Measurements from ENCODE around the gene TEKTIP1.

TEKTIP1 gene

DNA sequence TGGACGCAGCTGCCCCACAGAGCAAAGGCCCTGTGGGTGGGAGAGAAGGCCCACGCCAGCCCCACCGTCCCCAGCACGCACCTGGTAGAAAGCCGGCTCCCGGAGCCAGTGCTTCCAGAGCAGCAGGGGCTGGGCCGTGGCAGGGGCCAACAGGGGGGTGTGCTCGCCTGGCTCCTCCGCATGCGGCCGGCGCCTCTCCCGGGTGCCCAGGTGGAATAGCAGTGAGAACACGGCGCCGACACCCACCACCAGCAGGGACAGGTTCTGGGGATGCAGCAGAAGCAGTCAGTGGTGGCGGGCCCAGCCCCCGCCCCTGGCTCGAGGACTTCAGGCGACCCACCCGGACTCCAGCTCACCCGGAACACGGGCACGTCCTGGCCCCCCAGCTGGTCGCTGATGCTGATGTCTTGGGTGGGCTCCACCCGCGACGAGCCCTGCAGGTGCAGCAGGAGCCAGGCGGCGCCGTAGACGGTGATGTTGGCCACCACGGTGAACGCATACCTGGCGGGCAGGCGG, 8.9 kb downstream of the TEKTIP1 start:
- H3K14ac ChIP-seq (ENCODE audit: low read length), result no peak overlapping the region
- no peak overlapping the region for H2BK15ac ChIP-seq (ENCODE audit: low read length)
- H3K9me3 ChIP-seq (replicated peaks in 1 of 2; ENCODE audit: control insufficient read depth in 2 of 2, insufficient read depth in 1 of 2, low read depth in 1 of 2, low read length in 2 of 2), result no peaks in the 10 kb centered on the region
- peak overlapping the region; percentile 55 for H3K23ac ChIP-seq (ENCODE audit: low read depth, low read length, poor library complexity)
- no CpG with 5 or more reads among the region's 36 CpGs for WGBS, 2 donors (ENCODE audit: extremely low coverage in 2 of 2, insufficient read length in 2 of 2, insufficient replicate concordance in 1 of 2)
- H3K4me2 ChIP-seq (ENCODE audit: insufficient read depth, low read length, poor library complexity, severe bottlenecking), result no peak overlapping the region
- no peak overlapping the region for H4K91ac ChIP-seq (ENCODE audit: low read depth, low read length, poor library complexity)
- no peak overlapping the region for H3K4ac ChIP-seq (ENCODE audit: low read length)
- DNase-seq (ENCODE audit: low spot score), result no peak
- peak overlapping the region; percentile 70 for H3K9ac ChIP-seq (ENCODE audit: low read depth, low read length, poor library complexity)
- no peak overlapping the region for H4K8ac ChIP-seq (ENCODE audit: low read depth, low read length)
- H3K27me3 ChIP-seq (ENCODE audit: control insufficient read depth in 3 of 3, insufficient read depth in 3 of 3, low read depth in 1 of 3, low read length in 3 of 3), result no peaks in the 10 kb centered on the region
- H2BK120ac ChIP-seq (ENCODE audit: low read depth, low read length), result no peak overlapping the region
- H2AFZ ChIP-seq (ENCODE audit: low read length), result no peak overlapping the region
- H3K4me3 ChIP-seq (ENCODE audit: low read length in 2 of 2), result peak overlapping the region in 1 of 2 donors; percentile 56
- peaks cover 0 to 3% of the 10 kb centered on the region in 2 donors for H3K4me1 ChIP-seq (ENCODE audit: control insufficient read depth in 2 of 2, insufficient read depth in 1 of 2, low read depth in 1 of 2, low read length in 2 of 2)
- H2BK5ac ChIP-seq (ENCODE audit: low read length), result no peak overlapping the region
- peaks cover 18 to 27% of the 10 kb centered on the region in 2 donors for H3K36me3 ChIP-seq (replicated peaks in 1 of 2; ENCODE audit: control insufficient read depth in 2 of 2, insufficient read depth in 2 of 2, low read length in 2 of 2)
- H3K79me1 ChIP-seq (ENCODE audit: low read depth, low read length), result peaks cover 16% of the 10 kb centered on the region
- no peak overlapping the region for H3K27ac ChIP-seq (replicated peaks; ENCODE audit: low read length)
- no peak overlapping the region for H2AK5ac ChIP-seq (ENCODE audit: low read depth, low read length)
- no peak overlapping the region for H3K18ac ChIP-seq (ENCODE audit: low read length)
- peak overlapping the region; percentile 73 for H2BK12ac ChIP-seq (ENCODE audit: low read length)

DNA sequence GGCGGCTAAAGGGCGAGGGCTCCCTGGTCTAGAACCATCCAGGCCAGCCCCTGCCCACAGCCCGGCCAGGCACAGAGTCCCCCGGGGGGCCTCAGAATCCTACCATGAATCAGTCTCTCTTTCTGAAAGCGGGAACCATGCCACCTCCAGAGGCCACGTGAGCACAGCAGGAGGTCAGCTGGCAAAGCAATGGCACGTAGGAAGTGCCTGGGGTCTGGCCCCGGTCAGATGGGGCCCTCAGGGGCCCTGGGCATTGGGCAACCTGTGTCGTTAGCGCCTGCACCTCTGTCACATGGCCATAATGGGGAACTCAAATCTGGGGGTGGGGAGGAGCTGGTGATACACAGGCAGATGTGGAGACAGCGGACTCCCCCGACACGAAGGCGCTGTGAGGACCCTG, 9.6 kb downstream of the TEKTIP1 start:
- Histone ChIP-seq H3K14ac (ENCODE audit: low read length) (no peak overlapping the region), H3K36me3 (replicated peaks in 1 of 2; ENCODE audit: control insufficient read depth in 2 of 2, insufficient read depth in 2 of 2, low read length in 2 of 2) (peaks cover 18 to 27% of the 10 kb centered on the region in 2 donors), H3K9me3 (replicated peaks in 1 of 2; ENCODE audit: control insufficient read depth in 2 of 2, insufficient read depth in 1 of 2, low read depth in 1 of 2, low read length in 2 of 2) (no peaks in the 10 kb centered on the region), H4K8ac (ENCODE audit: low read depth, low read length) (no peak overlapping the region), H4K91ac (ENCODE audit: low read depth, low read length, poor library complexity) (no peak overlapping the region), H3K27ac (replicated peaks; ENCODE audit: low read length) (no peak overlapping the region), H3K27me3 (ENCODE audit: control insufficient read depth in 3 of 3, insufficient read depth in 3 of 3, low read depth in 1 of 3, low read length in 3 of 3) (no peaks in the 10 kb centered on the region), H3K4me1 (ENCODE audit: control insufficient read depth in 2 of 2, insufficient read depth in 1 of 2, low read depth in 1 of 2, low read length in 2 of 2) (peaks cover 0 to 3% of the 10 kb centered on the region in 2 donors), H3K18ac (ENCODE audit: low read length) (no peak overlapping the region), H2AFZ (ENCODE audit: low read length) (no peak overlapping the region), H3K79me1 (ENCODE audit: low read depth, low read length) (peaks cover 16% of the 10 kb centered on the region), H3K4ac (ENCODE audit: low read length) (no peak overlapping the region), H2BK120ac (ENCODE audit: low read depth, low read length) (no peak overlapping the region), H3K4me2 (ENCODE audit: insufficient read depth, low read length, poor library complexity, severe bottlenecking) (no peak overlapping the region), H2BK12ac (ENCODE audit: low read length) (no peak overlapping the region), H3K4me3 (ENCODE audit: low read length in 2 of 2) (no peak overlapping the region), H2BK5ac (ENCODE audit: low read length) (no peak overlapping the region), H2AK5ac (ENCODE audit: low read depth, low read length) (no peak overlapping the region), H3K23ac (ENCODE audit: low read depth, low read length, poor library complexity) (no peak overlapping the region), H3K9ac (ENCODE audit: low read depth, low read length, poor library complexity) (no peak overlapping the region), H2BK15ac (ENCODE audit: low read length) (no peak overlapping the region)
- no peak for DNase-seq (ENCODE audit: low spot score)
- WGBS, 2 donors (ENCODE audit: extremely low coverage in 2 of 2, insufficient read length in 2 of 2, insufficient replicate concordance in 1 of 2), result no CpG with 5 or more reads among the region's 14 CpGs

- DNase-seq (ENCODE audit: low spot score), result no peak
Observed at GRCh38 chr19:3549816-3550215, 10.8 kb downstream of the TEKTIP1 start.

GRCh38 chr19:3550947-3551791, 12.2 kb downstream of the TEKTIP1 start:
- no CpG with 5 or more reads among the region's 34 CpGs for WGBS, 2 donors (ENCODE audit: extremely low coverage in 2 of 2, insufficient read length in 2 of 2, insufficient replicate concordance in 1 of 2)
- H2BK15ac ChIP-seq (ENCODE audit: low read length), result no peak overlapping the region
- peak overlapping the region; percentile 60 for H3K9ac ChIP-seq (ENCODE audit: low read depth, low read length, poor library complexity)
- H3K14ac ChIP-seq (ENCODE audit: low read length), result no peak overlapping the region
- H3K4ac ChIP-seq (ENCODE audit: low read length), result no peak overlapping the region
- H3K27ac ChIP-seq (replicated peaks; ENCODE audit: low read length), result no peak overlapping the region
- no peak overlapping the region for H3K18ac ChIP-seq (ENCODE audit: low read length)
- no peak overlapping the region for H2AK5ac ChIP-seq (ENCODE audit: low read depth, low read length)
- no peak overlapping the region for H3K4me2 ChIP-seq (ENCODE audit: insufficient read depth, low read length, poor library complexity, severe bottlenecking)
- peaks cover 0 to 3% of the 10 kb centered on the region in 2 donors for H3K4me1 ChIP-seq (ENCODE audit: control insufficient read depth in 2 of 2, insufficient read depth in 1 of 2, low read depth in 1 of 2, low read length in 2 of 2)
- H3K4me3 ChIP-seq (ENCODE audit: low read length in 2 of 2), result no peak overlapping the region
- no peak overlapping the region for H2BK120ac ChIP-seq (ENCODE audit: low read depth, low read length)
- H3K36me3 ChIP-seq (replicated peaks in 1 of 2; ENCODE audit: control insufficient read depth in 2 of 2, insufficient read depth in 2 of 2, low read length in 2 of 2), result peaks cover 8 to 19% of the 10 kb centered on the region in 2 donors
- no peak for DNase-seq (ENCODE audit: low spot score)
- no peak overlapping the region for H4K8ac ChIP-seq (ENCODE audit: low read depth, low read length)
- no peak overlapping the region for H4K91ac ChIP-seq (ENCODE audit: low read depth, low read length, poor library complexity)
- H3K23ac ChIP-seq (ENCODE audit: low read depth, low read length, poor library complexity), result no peak overlapping the region
- H2AFZ ChIP-seq (ENCODE audit: low read length), result no peak overlapping the region
- no peaks in the 10 kb centered on the region for H3K9me3 ChIP-seq (replicated peaks in 1 of 2; ENCODE audit: control insufficient read depth in 2 of 2, insufficient read depth in 1 of 2, low read depth in 1 of 2, low read length in 2 of 2)
- no peak overlapping the region for H2BK12ac ChIP-seq (ENCODE audit: low read length)
- no peak overlapping the region for H2BK5ac ChIP-seq (ENCODE audit: low read length)
- H3K79me1 ChIP-seq (ENCODE audit: low read depth, low read length), result peaks cover 14% of the 10 kb centered on the region
- no peaks in the 10 kb centered on the region for H3K27me3 ChIP-seq (ENCODE audit: control insufficient read depth in 3 of 3, insufficient read depth in 3 of 3, low read depth in 1 of 3, low read length in 3 of 3)

More at GRCh38 chr19:3549816-3550215, 10.8 kb downstream of the TEKTIP1 start:
- Histone ChIP-seq H3K27ac (replicated peaks; ENCODE audit: low read length) (no peak overlapping the region), H3K4ac (ENCODE audit: low read length) (no peak overlapping the region), H2AK5ac (ENCODE audit: low read depth, low read length) (no peak overlapping the region), H4K91ac (ENCODE audit: low read depth, low read length, poor library complexity) (no peak overlapping the region), H3K4me3 (ENCODE audit: low read length in 2 of 2) (no peak overlapping the region), H3K18ac (ENCODE audit: low read length) (no peak overlapping the region), H2BK5ac (ENCODE audit: low read length) (no peak overlapping the region), H3K23ac (ENCODE audit: low read depth, low read length, poor library complexity) (no peak overlapping the region), H3K9ac (ENCODE audit: low read depth, low read length, poor library complexity) (no peak overlapping the region), H4K8ac (ENCODE audit: low read depth, low read length) (no peak overlapping the region), H2BK120ac (ENCODE audit: low read depth, low read length) (no peak overlapping the region), H3K27me3 (ENCODE audit: control insufficient read depth in 3 of 3, insufficient read depth in 3 of 3, low read depth in 1 of 3, low read length in 3 of 3) (no peaks in the 10 kb centered on the region), H2BK12ac (ENCODE audit: low read length) (no peak overlapping the region), H3K4me2 (ENCODE audit: insufficient read depth, low read length, poor library complexity, severe bottlenecking) (no peak overlapping the region), H3K4me1 (ENCODE audit: control insufficient read depth in 2 of 2, insufficient read depth in 1 of 2, low read depth in 1 of 2, low read length in 2 of 2) (peaks cover 2 to 3% of the 10 kb centered on the region in 2 donors), H2AFZ (ENCODE audit: low read length) (no peak overlapping the region), H3K14ac (ENCODE audit: low read length) (no peak overlapping the region), H3K9me3 (replicated peaks in 1 of 2; ENCODE audit: control insufficient read depth in 2 of 2, insufficient read depth in 1 of 2, low read depth in 1 of 2, low read length in 2 of 2) (no peaks in the 10 kb centered on the region), H3K79me1 (ENCODE audit: low read depth, low read length) (peaks cover 14% of the 10 kb centered on the region), H2BK15ac (ENCODE audit: low read length) (no peak overlapping the region), H3K36me3 (replicated peaks in 1 of 2; ENCODE audit: control insufficient read depth in 2 of 2, insufficient read depth in 2 of 2, low read length in 2 of 2) (peaks cover 16 to 27% of the 10 kb centered on the region in 2 donors)
- no CpG with 5 or more reads among the region's 10 CpGs for WGBS, 2 donors (ENCODE audit: extremely low coverage in 2 of 2, insufficient read length in 2 of 2, insufficient replicate concordance in 1 of 2)

Data from neuronal stem cell (in vitro differentiated cells).